HepG2 (cell line): ENCODE measurements around the gene SHFL.

ENCODE experiments used
- POLR2A ChIP-seq, 2 experiments: IDR thresholded peaks; 2 replicates each; pipeline ENCODE4 v1.6.1; 2011; ENCODE audit warnings: low read depth in 2 of 2, low read length in 2 of 2, mild to moderate bottlenecking in 1 of 2, moderate library complexity in 1 of 2; ENCODE audit not compliant: insufficient read depth in 1 of 2
- TF ChIP-seq, protein P1 (sequence below): sonication (generic); formaldehyde crosslinking; IDR thresholded peaks from 2 replicates; pipeline ENCODE4 v1.4.0; 2020; ENCODE audit warnings: missing genetic modification reagents
- TF ChIP-seq, protein P2 (sequence below): sonication (generic); formaldehyde crosslinking; conservative IDR thresholded peaks from 2 replicates; pipeline ENCODE4 v1.8.0; 2022; ENCODE audit warnings: mild to moderate bottlenecking, moderate library complexity, missing genetic modification reagents
- TF ChIP-seq, protein P3 (sequence below), 2 experiments: IDR thresholded peaks; 2 replicates each; pipeline ENCODE4 v1.6.1; 2011 to 2012; ENCODE audit warnings: low read length in 2 of 2, borderline replicate concordance in 1 of 2, low read depth in 1 of 2, mild to moderate bottlenecking in 1 of 2, moderate library complexity in 1 of 2
- TF ChIP-seq, protein P4 (sequence below): sonication (generic); formaldehyde crosslinking; IDR thresholded peaks from 2 replicates; pipeline ENCODE4 v1.5.1; 2020; ENCODE audit warnings: mild to moderate bottlenecking, missing genetic modification reagents, borderline replicate concordance

DNA sequence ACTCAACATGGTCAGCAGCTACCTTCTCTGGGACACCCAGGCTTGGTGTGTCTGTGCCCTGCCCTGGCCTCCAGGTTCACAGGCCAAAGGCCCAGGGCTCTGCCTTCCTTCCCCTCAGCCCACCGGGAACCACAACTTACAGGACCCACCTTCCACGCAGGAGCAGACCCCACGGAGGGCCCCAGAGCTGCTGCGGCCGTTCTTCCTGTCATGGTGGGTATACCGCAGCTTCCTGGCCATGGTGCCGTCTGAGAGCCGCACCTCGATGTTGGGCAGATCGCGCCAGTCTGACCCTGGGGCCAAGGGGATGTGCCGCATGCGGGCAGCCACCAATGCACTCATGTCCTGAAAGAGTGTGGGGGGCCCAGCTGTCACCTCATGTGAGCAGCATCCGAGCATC is 50.8 kb downstream of the SHFL start:
- TF ChIP-seq, protein P1, sequence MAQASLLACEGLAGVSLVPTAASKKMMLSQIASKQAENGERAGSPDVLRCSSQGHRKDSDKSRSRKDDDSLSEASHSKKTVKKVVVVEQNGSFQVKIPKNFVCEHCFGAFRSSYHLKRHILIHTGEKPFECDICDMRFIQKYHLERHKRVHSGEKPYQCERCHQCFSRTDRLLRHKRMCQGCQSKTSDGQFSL, result no peak
- TF ChIP-seq, protein P2, sequence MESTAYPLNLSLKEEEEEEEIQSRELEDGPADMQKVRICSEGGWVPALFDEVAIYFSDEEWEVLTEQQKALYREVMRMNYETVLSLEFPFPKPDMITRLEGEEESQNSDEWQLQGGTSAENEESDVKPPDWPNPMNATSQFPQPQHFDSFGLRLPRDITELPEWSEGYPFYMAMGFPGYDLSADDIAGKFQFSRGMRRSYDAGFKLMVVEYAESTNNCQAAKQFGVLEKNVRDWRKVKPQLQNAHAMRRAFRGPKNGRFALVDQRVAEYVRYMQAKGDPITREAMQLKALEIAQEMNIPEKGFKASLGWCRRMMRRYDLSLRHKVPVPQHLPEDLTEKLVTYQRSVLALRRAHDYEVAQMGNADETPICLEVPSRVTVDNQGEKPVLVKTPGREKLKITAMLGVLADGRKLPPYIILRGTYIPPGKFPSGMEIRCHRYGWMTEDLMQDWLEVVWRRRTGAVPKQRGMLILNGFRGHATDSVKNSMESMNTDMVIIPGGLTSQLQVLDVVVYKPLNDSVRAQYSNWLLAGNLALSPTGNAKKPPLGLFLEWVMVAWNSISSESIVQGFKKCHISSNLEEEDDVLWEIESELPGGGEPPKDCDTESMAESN (CRISPR knock-in tag), result no peak
- TF ChIP-seq POLR2A (IDR thresholded peaks at IDR 0.05; ENCODE audit: insufficient read depth in 1 of 2, low read depth in 2 of 2, low read length in 2 of 2), result no peak
- TF ChIP-seq, protein P3, sequence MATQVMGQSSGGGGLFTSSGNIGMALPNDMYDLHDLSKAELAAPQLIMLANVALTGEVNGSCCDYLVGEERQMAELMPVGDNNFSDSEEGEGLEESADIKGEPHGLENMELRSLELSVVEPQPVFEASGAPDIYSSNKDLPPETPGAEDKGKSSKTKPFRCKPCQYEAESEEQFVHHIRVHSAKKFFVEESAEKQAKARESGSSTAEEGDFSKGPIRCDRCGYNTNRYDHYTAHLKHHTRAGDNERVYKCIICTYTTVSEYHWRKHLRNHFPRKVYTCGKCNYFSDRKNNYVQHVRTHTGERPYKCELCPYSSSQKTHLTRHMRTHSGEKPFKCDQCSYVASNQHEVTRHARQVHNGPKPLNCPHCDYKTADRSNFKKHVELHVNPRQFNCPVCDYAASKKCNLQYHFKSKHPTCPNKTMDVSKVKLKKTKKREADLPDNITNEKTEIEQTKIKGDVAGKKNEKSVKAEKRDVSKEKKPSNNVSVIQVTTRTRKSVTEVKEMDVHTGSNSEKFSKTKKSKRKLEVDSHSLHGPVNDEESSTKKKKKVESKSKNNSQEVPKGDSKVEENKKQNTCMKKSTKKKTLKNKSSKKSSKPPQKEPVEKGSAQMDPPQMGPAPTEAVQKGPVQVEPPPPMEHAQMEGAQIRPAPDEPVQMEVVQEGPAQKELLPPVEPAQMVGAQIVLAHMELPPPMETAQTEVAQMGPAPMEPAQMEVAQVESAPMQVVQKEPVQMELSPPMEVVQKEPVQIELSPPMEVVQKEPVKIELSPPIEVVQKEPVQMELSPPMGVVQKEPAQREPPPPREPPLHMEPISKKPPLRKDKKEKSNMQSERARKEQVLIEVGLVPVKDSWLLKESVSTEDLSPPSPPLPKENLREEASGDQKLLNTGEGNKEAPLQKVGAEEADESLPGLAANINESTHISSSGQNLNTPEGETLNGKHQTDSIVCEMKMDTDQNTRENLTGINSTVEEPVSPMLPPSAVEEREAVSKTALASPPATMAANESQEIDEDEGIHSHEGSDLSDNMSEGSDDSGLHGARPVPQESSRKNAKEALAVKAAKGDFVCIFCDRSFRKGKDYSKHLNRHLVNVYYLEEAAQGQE (IDR thresholded peaks at IDR 0.05; ENCODE audit: borderline replicate concordance in 1 of 2, low read depth in 1 of 2, low read length in 2 of 2), result no peak
- TF ChIP-seq, protein P4, sequence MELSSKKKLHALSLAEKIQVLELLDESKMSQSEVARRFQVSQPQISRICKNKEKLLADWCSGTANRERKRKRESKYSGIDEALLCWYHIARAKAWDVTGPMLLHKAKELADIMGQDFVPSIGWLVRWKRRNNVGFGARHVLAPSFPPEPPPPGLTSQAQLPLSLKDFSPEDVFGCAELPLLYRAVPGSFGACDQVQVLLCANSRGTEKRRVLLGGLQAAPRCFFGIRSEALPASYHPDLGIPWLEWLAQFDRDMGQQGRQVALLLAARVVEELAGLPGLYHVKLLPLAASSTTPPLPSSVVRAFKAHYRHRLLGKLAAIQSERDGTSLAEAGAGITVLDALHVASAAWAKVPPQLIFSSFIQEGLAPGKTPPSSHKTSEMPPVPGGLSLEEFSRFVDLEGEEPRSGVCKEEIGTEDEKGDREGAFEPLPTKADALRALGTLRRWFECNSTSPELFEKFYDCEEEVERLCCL (CRISPR knock-in tag), result no peak
